Ishikawa (cell line): Measurements from ENCODE around the gene HOTAIR.

Experiments used
- CEBPB ChIP-seq: IDR thresholded peaks from 2 replicates; pipeline ENCODE4 v1.6.1; 2012
- CREB1 ChIP-seq: IDR thresholded peaks from 2 replicates; pipeline ENCODE4 v1.6.1; 2012; ENCODE audit warnings: low read depth
- EGR1 ChIP-seq: IDR thresholded peaks from 2 replicates; pipeline ENCODE4 v1.6.1; 2012
- EP300 ChIP-seq: IDR thresholded peaks from 2 replicates; pipeline ENCODE4 v1.6.1; 2012; ENCODE audit warnings: borderline replicate concordance
- FOXM1 ChIP-seq: IDR thresholded peaks from 2 replicates; pipeline ENCODE4 v1.6.1; 2012; ENCODE audit warnings: low read depth, borderline replicate concordance
- MAX ChIP-seq: IDR thresholded peaks from 2 replicates; pipeline ENCODE4 v1.6.1; 2012
- NFIC ChIP-seq: IDR thresholded peaks from 2 replicates; pipeline ENCODE4 v1.6.1; 2012
- RAD21 ChIP-seq: IDR thresholded peaks from 2 replicates; pipeline ENCODE4 v1.6.1; 2012; ENCODE audit warnings: low read depth
- REST ChIP-seq: IDR thresholded peaks from 2 replicates; pipeline ENCODE4 v1.6.1; 2012; ENCODE audit warnings: low read depth, mild to moderate bottlenecking
- TAF1 ChIP-seq: IDR thresholded peaks from 2 replicates; pipeline ENCODE4 v1.6.1; 2012; ENCODE audit warnings: low read depth, mild to moderate bottlenecking
- TEAD4 ChIP-seq: IDR thresholded peaks from 2 replicates; pipeline ENCODE4 v1.6.1; 2012
- USF1 ChIP-seq: IDR thresholded peaks from 2 replicates; pipeline ENCODE4 v1.6.1; 2012
- YY1 ChIP-seq: IDR thresholded peaks from 2 replicates; pipeline ENCODE4 v1.6.1; 2012; ENCODE audit warnings: low read depth
- ZBTB7A ChIP-seq: IDR thresholded peaks from 2 replicates; pipeline ENCODE4 v1.6.1; 2012; ENCODE audit warnings: low read depth

HOTAIR gene

GRCh38 chr12:54008260-54008552 is 33.5 kb upstream of the HOTAIR start:
- TF ChIP-seq EGR1 (no peak), RAD21 (no peak), REST (no peak), USF1 (no peak), YY1 (no peak), ZBTB7A (no peak), CREB1 (no peak), TEAD4 (no peak), MAX (no peak), CEBPB (no peak), EP300 (no peak)

GRCh38 chr12:54007538-54008259 is 32.9 kb upstream of the HOTAIR start:
- TF ChIP-seq TAF1 (no peak), YY1 (no peak), CEBPB (no peak), RAD21 (no peak), REST (no peak), FOXM1 (no peak), EGR1 (no peak), EP300 (no peak), NFIC (no peak)

- TF ChIP-seq CEBPB (no peak), TEAD4 (no peak), EP300 (no peak), USF1 (no peak), TAF1 (no peak), RAD21 (no peak), MAX (no peak), YY1 (no peak)
Measured at GRCh38 chr12:54006559-54007220, 31.9 kb upstream of the HOTAIR start.

GRCh38 chr12:54005853-54006558 is 31.3 kb upstream of the HOTAIR start:
- 0 out of 2 replicates have a peak, but pooled peaks have one; percentile 19 for TF ChIP-seq TAF1
- TF ChIP-seq EP300, result peak; percentile 20; the same call in 1 of the 2 replicates
- 0 out of 2 replicates have a peak, but pooled peaks have one; percentile 44 for TF ChIP-seq ZBTB7A
- peak; percentile 67 for TF ChIP-seq MAX
- TF ChIP-seq RAD21, result peak; percentile 97
- TF ChIP-seq CEBPB, result no peak

- TF ChIP-seq TAF1 (0 out of 2 replicates have a peak, but pooled peaks have one; percentile 7), NFIC (no peak)
Measured at GRCh38 chr12:54005531-54005852, 30.7 kb upstream of the HOTAIR start.
